Stimulated activated CD8-positive, alpha-beta memory T cell treated with anti-CD3 and anti-CD28 coated beads, Interleukin-4, amount 100 ng/mL, for 4 hours (primary cell): Measurements from ENCODE around the gene LSAMP.

Source experiments
- DNase-seq, 2 donors: peaks; one replicate each; pipeline ENCODE4 v3.0.0-alpha.2; 2020; ENCODE audit warnings: low read depth in 2 of 2, low spot score in 1 of 2

Gene LSAMP

DNA sequence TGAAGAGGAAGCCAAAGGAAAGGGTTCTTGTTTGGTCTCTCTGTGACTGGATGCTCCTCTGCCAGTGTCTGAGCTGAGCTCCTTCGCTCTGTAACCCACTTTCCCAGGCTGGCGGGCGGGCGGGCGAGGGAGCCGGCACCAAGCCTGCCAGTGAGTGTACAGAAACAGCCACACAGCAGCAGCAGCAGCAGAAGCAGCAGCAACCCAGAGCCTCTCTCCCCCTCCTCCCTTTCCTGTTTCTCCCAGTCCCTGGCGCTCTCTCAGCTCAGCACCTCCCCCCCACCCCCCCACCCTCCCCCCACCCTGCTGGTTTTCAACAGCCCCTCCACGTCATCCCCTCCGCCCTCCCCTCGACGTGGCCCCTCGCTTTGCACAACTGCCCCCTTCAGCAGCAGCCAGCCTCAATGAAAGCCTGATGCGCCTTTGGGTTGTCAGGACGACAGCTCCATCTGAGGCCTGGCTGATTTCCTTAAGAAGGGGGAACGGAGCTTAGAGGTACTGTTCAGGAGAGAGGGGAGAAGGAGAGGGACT, at the start of gene LSAMP:
Gene LSAMP, minus strand, starts transcription at position 177 of the 531 bp plus-strand sequence.
- DNase-seq, result no peak

- no peak for DNase-seq
Measured at GRCh38 chr3:116492379-116492778, 47.1 kb upstream of the LSAMP start.

DNA sequence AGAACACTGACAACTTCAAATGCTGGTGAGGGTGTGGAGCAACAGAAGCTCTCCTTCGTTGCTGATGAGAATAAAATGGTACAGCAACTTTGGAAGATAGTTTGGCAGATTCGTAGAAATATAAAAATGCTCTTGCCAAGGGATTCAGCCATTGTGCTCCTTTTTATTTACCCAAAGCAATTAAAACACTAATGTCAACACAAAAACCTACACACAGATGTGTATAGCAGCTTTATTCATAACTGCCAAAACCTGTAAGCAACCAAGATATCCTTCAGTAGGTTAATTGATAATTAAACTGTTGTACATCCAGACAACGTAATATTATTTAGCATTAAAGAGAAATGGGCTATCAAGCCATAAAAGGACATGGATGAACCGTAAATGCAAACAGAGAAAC, 37.8 kb upstream of the LSAMP start:
- no peak for DNase-seq

DNA sequence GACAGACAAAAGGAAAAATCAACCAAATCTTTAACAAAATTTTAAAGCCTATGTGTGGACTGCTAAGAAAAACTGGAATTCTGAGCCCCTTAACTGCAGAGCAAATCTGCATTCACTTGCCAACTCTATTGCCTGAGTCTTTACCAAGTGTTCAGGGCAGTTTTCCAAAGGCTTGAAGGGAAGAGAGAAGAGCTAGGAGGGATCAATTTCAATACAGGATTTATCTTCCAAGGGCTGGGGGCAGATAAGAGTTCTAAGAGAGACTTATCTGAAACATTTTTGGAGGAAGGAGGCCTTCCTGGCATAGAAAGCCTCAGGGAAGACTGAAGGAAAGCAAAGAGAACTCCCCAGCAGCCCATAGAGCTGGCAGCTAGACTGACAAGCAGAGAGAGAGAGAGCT, 31.4 kb upstream of the LSAMP start:
- DNase-seq, result no peak

DNA sequence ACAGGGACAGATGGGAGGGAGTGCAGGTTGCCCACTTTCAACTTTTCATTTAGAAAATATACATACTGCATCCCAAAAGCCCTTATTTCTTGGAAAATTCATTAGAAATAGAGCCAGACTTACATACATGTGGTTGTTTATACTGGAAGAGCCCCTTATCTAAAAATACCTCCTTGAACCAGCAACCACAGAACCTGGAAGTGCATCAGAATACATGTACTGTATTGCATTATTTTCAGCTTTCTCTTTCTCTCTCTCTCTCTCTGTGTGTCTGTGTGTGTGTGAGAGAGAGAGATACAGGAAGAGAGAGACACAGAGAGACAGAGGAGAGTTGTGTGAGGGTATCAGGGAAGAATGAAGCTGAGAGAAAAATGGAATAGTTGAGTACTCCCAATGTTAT, 29.5 kb upstream of the LSAMP start:
- DNase-seq, result no peak

DNA sequence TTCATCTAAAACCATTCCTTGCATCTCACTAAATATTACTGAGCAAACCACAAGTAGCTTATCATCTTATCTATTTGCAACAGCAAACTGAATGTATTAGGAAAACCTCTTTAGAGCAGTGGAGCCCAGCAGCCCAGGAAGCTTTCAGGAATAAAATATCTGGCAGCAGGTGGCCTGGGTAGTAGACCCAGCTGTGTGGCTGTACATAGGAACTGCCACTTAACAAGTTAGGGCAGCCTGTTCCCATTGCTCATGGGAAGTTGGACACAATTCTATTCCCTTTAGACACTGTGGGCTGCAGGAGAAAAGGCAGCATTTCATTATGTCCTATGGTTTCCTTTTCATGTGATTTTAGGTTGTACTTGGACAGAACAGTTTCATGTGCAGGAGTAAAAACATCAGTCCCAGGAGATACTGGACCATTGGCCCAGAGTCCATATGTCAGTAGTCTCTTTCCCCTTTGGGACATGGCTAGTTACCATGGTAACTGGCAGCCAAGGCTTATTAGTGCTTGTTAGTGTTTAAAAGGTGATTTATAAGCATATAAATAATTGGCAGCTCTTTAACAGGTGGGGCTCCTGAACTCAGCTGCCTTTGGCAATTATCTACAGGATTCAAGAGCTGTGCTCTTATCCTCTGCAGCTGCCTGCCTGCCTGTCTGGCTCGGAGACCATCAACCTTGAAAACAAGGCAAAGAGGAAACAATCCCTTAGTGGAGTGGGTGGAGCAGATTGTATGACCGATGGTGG, 28.9 kb upstream of the LSAMP start:
- DNase-seq, result no peak

GRCh38 chr3:116473602-116474001, 28.3 kb upstream of the LSAMP start:
- DNase-seq, result no peak

DNA sequence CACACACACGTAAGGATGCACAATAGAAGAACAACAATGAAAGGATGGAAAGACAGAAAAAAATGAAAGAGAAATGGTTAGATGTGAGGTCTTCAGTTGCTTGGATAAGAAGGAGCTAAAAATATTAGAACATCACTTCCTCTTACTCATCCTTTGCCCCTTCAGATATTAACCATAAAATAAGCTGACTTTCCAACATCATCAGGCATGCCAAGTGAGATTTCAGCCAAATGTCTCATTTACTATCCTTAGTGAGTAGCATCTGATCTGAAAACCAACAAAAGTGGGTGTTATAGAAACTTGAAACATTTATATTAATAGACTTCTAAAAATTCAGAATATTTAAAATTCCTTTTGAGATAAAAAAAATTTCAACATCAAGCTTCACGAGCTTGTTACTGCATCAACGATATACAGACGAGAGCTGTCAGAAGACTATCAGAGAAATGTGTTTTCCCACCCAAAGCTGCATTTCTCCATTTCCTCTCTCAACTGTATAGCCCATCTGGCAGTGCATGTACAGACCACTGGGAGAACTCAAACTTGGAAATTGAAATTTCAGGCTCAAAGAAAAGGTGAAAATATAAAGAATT, 25.4 kb upstream of the LSAMP start:
- no peak for DNase-seq

DNA sequence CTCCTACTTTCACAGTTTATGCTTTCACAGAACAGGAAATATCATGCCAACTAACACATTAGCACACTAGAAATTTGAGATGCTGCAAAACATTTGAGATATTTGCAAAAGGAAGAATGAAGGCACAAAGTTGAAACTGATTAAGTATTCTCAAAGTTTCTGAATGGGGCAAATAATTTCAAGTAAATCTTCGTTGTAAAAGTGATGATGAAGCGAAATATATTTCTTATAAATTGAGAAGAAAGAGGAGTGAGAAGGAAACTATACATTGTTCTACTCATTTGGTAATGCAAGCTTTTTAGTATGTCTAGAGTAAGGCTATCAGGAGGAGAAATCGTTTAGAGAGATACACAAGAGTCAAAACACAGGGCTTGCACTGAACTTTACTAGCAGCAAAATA, 24.3 kb upstream of the LSAMP start:
- DNase-seq, result no peak

DNA sequence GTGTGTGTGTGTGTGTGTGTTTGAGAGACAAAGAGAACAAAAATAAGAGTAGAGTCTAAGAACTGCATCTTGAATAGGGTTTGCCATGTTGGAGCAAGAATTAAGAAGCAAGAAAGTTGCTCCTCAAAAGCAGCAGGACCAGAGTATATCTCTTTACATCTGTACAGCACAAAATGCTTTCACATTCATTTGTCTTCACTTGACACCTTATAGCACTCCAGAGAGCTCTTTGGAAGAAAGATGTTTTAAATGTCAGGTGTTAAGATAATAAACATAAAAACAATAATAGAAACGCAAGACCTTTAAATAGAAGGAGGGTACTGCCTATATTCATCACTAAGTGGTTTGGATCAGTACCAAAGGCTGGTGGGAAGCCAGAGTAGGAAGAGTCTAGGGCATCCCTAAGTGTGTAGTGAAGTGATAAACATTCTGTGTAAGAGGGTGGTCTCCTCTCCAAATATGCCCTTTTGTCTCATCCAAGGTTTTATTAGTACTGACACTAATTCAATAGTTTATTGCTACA, 19.1 kb upstream of the LSAMP start:
- DNase-seq, result no peak

DNA sequence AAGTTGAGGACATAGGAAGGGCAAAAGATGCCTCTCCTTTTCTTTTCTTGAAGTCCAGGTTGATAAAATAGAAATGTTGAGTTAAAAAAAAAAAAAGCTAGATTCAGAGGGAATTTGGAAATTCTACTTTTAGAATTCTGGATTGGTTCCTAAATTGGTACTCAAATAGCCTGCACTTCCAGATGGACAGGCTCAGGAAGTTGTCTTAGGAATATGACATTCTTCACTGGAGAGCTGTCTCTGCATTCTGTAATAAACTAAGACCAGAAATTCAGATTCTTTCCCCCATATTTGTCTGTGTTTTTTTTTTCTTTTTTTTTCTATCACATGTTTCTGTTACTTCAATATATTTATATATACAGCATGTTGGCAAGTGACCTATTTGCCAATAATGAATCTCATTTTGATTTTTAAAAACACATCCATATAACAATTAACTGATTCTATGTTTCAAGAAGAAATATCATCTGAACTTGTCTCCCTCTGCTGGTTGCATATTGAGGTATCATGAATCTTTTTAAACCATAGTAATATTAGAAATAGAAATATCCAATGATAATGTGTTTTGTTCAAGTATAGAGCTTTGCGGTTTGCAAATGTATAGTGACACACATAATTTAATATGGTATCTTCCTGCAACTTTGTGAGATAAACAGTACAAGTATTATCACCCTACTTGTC, 8.5 kb upstream of the LSAMP start:
- no peak for DNase-seq

GRCh38 chr3:116449546-116450350, 4.5 kb upstream of the LSAMP start:
- DNase-seq, result no peak

GRCh38 chr3:116445990-116446389, 703 bp upstream of the LSAMP start:
- no peak for DNase-seq

DNA sequence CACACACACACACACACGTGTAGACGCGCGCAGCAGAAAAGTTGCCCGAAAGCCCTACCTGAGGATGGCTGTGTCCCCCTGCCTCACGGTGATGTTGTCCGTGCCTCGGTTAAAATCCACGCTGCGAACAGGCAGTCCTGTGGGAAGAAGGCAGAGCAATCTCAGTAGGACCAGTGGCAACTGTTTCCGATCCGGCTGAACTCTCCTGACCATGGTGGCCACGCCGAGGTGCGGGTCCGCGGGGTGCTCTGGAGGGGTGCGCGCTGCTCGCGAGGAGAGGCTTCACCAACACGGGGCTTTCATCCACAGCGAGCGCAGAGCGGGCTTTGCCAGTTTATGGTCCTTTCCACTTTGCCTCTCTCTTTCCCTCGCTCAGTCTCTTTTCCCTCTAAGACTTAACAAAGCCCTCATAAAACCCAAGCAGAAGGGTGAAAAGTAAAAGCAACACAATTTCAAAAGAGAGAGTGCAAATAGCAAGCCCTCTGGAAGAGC, 422 bp downstream of the LSAMP start:
- DNase-seq, result no peak

GRCh38 chr3:116444115-116444747, 1.1 kb downstream of the LSAMP start:
- no peak for DNase-seq

GRCh38 chr3:116443191-116443661, 2.1 kb downstream of the LSAMP start:
- no peak for DNase-seq

DNA sequence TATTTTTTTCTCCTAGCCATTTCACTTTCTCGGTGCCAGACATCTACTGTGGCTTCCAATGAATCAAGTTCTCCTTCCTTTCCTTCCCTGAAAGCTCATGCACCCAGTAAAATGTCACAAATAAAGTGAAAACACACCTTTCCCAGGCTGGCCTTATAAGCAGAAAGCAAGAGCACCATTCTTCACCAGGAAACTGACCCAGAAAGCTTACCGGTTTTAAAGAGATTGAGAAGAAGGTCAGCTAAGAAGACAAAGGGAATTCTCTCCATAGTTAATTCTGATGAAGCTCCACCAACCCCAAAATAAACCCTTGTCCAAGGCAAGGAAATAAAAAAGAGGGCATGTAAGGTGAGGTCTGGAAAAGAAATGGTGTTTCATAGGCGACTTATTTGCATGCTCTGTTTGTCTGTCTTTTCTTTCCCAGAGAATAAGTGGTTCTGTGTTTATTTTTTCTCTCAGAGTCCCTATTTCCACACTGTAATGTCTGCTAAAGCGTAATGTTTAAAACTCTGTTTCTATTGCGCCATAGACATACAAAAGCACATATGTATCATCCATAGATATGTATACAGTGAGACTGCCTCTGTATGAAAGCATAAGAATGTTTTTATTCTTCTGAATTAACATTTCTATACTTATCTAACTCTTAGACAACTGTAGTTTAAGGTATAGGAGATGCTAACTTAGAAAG, 2.8 kb downstream of the LSAMP start:
- no peak for DNase-seq

- DNase-seq, result no peak
Measured at GRCh38 chr3:116441652-116442051, 3.6 kb downstream of the LSAMP start.

GRCh38 chr3:116440196-116440595, 5.1 kb downstream of the LSAMP start:
- no peak for DNase-seq

DNA sequence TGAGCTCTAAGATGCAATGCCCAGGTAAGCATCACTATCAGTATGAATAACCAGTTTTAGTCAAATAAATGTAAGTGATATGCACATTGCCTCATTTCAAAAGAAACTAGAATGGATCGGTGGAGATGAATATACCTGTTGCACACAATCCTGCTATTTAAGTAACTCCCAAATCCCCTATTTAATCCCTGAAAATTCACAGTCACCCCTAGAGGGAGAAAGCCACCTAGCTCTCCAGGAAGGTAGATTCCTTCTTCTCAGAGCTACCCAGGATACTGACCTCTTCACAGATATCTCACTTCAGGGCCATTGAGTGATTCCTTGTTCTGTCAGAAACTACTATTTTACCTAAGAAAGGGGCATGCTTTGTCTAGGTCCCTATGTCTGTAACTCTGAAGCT, 11.7 kb downstream of the LSAMP start:
- no peak for DNase-seq
